Measurements from ENCODE around the gene CFAP299.
"Not testable (repeated sequence)": the region's sequence is repeated elsewhere in the genome, so short reads cannot be mapped to it uniquely, and the experiment has no call there.

CFAP299 gene

DNA sequence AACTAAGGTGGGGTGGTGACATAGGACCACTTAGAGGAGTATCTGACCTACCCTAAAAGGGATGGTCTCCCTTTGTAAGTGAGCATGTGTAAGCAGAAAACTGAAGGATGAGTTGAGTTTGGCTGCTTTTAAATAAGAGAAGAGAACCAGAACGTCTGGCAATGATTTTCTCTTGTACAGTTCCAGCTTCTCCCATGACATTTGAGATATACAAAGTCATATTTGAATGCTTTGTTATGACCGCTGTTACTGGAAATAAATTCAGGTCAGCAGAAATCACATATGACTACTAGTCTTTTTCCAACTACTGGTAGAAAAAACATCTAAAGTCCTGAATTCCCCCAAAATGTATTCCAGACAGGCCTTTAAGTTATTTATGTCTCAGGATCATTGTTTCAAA is 381.7 kb downstream of the CFAP299 start:
- DNase-seq (ENCODE audit: low read depth, low spot score), result no peak

- DNase-seq (ENCODE audit: low read depth, low spot score), result no peak
These were observed 390.9 kb downstream of the CFAP299 start for GRCh38 chr4:80726471-80726870.

GRCh38 chr4:80730158-80730557 is 394.6 kb downstream of the CFAP299 start:
- no peak for DNase-seq (ENCODE audit: low read depth, low spot score)

- DNase-seq (ENCODE audit: low read depth, low spot score), result no peak
These were observed 395.9 kb downstream of the CFAP299 start for GRCh38 chr4:80731436-80731835.

DNA sequence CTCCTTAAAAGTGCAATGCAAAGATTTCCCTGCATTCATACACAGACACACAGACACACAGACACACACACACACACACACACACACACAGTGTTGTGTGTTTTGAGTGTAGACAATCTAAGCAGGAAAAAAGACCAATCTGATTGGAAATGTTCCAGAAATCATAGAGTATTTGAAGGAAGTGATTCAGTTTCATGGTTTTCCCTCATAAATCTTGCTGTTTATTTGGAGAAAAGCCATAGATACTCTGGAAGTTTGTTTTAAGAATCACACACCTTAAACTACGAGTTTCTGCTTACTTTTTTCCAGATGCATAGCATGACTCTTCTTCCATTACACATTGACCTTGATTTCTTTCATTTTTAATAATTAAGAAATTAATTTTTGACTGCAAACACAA is 396.5 kb downstream of the CFAP299 start:
- DNase-seq (ENCODE audit: low read depth, low spot score), result no peak

DNA sequence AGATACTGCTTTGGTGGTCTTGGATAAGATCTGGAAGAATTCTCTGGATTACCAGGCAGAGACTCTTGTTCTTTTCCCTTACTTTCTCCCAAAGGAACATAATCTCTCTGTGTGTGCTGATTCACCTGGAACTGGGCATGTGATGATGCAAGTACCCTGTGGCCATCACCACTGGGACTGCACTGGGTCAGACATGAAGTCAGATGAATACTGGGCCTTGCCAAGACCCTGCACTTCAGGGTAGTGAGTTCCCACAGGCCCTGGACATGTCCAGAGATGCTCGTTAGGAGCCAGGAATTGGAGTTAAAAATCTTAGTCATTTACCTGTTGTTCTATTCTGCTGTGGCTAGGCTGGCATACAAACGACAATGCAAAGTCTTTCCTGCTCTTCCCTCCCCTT is 404.8 kb downstream of the CFAP299 start:
- no peak for DNase-seq (ENCODE audit: low read depth, low spot score)

- not testable (repeated sequence) for DNase-seq (ENCODE audit: low read depth, low spot score)
These were observed 414.0 kb downstream of the CFAP299 start for GRCh38 chr4:80749558-80749957.

GRCh38 chr4:80751200-80751599 is 415.7 kb downstream of the CFAP299 start:
- DNase-seq (ENCODE audit: low read depth, low spot score), result no peak

DNA sequence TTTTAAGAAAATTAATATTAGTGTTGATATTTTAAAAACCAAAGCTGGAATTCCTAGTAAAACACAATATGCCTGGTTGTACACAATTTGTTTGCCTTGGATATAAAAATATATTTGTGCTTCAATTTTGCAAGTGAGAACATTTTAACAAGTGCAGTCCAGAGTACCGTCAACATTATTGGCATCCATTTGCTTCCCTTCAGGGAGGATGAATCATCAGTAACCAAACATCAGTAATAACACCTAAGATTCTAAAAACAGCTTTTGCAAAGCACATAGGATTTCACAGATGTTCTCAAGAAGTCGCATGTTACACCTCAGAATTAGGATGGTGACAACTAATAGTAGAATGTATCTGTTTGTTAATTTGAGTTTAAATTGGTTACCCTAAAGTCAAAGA is 432.4 kb downstream of the CFAP299 start:
- no peak for DNase-seq (ENCODE audit: low read depth, low spot score)

DNA sequence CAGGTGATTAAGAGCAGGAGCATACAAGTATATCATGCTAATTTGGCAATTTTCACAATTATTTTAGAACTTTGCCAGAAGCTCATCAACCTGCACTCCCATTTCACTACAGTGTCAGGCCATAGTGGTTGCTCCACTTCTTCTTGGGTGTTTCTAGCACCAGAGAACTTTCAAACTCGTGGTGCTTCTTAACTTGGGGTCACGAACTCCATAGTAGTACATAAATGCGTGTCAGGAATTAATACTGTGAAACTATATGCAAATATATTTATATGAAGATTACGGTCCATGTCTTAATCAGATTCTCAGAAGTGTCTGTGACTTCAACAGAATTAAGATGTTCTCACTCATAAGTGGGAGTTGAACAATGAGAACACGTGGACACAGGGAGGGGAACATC is 440.6 kb downstream of the CFAP299 start:
- no peak for DNase-seq (ENCODE audit: low read depth, low spot score)

DNA sequence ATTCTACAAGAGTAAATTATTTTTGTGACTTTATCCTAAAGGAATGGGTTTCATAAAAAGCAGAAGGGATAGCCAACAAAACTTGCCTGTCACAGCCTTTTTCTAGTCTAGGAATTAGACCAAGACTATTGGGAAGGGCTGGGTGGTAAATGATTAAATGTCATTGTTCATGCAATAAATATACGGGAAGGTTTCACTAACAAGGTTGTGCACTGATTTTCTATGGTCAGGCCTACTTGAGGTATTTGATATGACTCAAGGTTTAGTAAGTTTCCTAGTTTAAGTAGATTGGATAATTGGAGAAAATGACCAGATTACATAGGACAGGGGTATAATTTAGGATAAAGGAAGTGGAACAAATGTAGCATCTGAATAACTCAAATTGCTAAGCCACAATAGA is 445.9 kb downstream of the CFAP299 start:
- no peak for DNase-seq (ENCODE audit: low read depth, low spot score)

- DNase-seq (ENCODE audit: low read depth, low spot score), result no peak
These were observed 451.8 kb downstream of the CFAP299 start for GRCh38 chr4:80787306-80787705.

DNA sequence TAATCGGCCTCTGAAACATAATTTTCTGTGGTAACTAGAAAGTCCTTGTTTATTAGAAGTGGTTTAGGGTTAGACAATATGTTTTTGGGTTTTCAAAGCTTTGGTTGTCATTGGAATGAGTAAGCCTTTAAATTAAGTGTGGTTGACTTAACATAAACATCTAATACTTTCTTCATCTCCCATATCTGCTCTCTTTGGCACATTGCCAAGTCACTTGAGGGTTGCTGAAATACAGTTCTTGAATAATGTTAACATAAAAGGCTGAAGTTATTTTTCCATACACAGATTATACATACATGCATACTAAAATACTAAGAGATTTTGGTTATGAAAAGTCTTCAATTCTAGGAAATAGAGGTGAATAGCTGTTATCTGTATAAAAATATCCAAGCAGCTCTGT is 453.3 kb downstream of the CFAP299 start:
- no peak for DNase-seq (ENCODE audit: low read depth, low spot score)

DNA sequence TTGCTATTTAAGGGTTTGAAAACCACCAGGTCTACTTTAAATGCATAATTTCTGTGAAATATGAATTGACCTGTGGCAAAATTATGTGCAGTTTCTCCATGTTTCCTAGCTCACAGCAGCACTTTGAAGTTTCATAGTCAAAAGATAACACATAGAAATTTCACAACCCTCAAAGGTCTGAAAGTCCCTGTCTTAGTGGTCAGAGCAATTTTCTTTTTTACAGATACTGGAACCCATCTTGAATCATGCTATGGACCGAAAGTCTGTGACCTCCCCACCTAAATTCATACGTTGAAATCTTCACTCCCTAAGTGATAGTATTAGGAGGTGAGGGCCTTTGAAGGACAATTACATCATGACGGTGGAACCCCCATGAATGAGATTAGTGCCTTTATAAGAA is 454.6 kb downstream of the CFAP299 start:
- no peak for DNase-seq (ENCODE audit: low read depth, low spot score)

GRCh38 chr4:80793660-80794059 is 458.1 kb downstream of the CFAP299 start:
- not testable (repeated sequence) for DNase-seq (ENCODE audit: low read depth, low spot score)

- DNase-seq (ENCODE audit: low read depth, low spot score), result no peak
These were observed 462.6 kb downstream of the CFAP299 start for GRCh38 chr4:80798082-80798481.

DNA sequence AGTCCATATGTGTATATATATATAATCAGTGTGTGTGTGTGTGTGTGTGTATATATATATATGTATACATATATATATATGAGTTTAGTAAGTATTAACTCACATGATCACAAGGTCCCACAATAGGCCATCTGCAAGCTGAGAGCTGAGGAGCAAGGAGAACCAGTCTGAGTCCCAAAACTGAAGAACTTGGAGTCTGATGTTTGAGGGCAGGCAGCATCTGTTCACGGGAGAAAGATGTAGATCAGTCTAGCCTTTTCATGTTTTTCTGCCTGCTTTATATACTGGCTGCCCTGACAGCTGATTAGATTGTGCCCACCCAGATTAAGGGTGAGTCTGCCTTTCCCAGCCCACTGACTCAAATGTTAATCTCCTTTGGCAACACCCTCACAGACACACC is 465.2 kb downstream of the CFAP299 start:
- DNase-seq (ENCODE audit: low read depth, low spot score), result not testable (repeated sequence)

- no peak for DNase-seq (ENCODE audit: low read depth, low spot score)
These were observed 467.8 kb downstream of the CFAP299 start for GRCh38 chr4:80803337-80803736.

GRCh38 chr4:80806472-80806871 is 470.9 kb downstream of the CFAP299 start:
- DNase-seq (ENCODE audit: low read depth, low spot score), result no peak

DNA sequence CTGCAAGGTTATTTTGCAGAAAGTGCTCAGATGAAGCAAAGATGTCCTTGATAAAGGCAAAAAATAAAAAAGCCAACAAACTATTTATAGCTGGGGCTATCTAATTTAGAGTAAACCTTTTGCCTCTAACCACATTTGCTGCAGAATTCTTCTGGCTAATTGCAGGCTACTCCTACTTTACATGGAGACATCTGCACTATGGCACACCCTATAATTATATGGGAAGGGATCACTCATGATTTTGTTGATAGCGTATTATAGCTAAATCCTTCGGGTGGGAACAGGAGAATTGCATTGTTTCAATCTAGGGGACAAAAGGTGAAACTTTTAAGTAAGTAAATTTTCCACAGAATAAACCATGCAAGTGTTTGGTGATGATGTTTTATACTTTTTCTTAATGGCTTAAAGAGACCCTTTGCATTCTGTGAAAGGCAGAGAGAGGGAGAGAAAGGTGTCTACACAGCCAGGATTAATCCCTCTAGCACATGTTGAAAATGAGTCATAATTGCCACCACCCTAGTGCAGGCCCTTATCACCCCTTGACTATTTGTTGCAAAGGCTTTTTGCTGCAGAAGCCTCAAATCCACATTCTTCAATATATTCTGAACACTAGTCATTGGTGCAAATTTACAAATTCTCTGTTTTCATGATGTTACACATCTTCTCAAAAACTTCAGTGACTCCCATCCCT is 473.7 kb downstream of the CFAP299 start:
- no peak for DNase-seq (ENCODE audit: low read depth, low spot score)

DNA sequence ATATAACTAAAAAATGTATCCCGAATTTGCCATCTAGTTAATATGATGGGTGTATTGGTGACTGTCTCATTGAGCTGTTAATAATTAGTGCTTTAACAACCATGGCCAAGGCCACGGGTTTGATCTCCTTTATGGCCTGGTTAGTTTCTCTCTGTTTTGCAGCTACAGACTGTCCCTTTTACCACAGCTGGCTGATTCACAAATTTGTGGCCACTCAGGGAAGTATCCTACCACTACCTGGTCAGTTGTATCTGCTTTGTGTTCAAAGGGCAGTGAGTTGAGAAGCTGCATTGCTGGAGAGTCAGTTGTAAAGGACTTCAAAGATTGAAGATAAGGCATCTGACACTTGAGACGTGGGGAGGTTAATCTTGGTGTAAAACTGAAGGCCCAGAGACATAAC is 475.9 kb downstream of the CFAP299 start:
- no peak for DNase-seq (ENCODE audit: low read depth, low spot score)

GRCh38 chr4:80812145-80812544 is 476.6 kb downstream of the CFAP299 start:
- no peak for DNase-seq (ENCODE audit: low read depth, low spot score)

- no peak for DNase-seq (ENCODE audit: low read depth, low spot score)
These were observed 478.7 kb downstream of the CFAP299 start for GRCh38 chr4:80814266-80814665.
